Stimulated activated CD8-positive, alpha-beta memory T cell treated with anti-CD3 and anti-CD28 coated beads, Interleukin-12 subunit alpha, Interleukin-12 subunit beta, amount 100 ng/mL, for 24 hours (primary cell): ENCODE measurements around the gene CREB5.

Source experiments
- DNase-seq: peaks from one replicate; pipeline ENCODE4 v3.0.0-alpha.2; 2020; ENCODE audit errors: extremely low read depth

Gene CREB5

DNA sequence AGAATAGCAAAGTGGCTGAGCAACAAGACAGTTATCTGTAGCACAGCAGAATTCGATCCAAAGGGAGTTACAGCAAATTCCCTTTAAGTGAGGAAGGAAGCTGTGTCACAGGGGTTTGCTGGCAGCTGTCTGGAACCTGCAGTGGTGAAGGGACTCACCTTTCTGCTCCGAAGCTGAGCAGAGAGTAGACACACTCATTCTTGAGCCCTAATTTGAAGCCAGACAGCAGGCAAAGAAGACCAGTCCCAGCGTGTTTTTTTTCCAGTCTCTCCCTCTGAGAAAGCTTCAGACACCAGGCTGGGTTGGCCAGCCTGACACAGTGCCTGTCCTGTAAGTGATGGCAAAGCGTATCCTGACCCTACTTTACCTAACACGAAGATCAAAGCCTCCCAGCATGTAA is 335.1 kb downstream of the CREB5 start:
- no peak for DNase-seq

DNA sequence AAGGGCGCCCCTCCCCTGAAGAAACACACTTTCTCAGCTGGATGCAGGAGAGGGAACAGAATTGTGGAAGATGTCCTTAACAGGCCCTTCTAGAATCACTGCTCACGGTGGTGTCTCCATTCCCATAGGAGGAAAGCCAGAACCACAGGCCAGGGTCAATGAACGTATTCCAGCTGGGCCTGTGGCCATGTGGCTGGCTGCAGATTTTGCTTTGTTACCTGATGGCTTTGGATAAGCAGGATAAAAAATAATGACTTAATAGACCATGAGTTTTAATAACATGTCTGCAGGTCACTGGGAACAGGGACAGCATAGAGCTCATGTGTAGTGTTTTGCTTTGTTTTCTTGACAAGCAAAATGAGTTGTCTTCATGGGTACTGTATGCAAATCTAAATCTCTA is 335.5 kb downstream of the CREB5 start:
- DNase-seq, result no peak

GRCh38 chr7:28748346-28748745 is 336.0 kb downstream of the CREB5 start:
- no peak for DNase-seq

DNA sequence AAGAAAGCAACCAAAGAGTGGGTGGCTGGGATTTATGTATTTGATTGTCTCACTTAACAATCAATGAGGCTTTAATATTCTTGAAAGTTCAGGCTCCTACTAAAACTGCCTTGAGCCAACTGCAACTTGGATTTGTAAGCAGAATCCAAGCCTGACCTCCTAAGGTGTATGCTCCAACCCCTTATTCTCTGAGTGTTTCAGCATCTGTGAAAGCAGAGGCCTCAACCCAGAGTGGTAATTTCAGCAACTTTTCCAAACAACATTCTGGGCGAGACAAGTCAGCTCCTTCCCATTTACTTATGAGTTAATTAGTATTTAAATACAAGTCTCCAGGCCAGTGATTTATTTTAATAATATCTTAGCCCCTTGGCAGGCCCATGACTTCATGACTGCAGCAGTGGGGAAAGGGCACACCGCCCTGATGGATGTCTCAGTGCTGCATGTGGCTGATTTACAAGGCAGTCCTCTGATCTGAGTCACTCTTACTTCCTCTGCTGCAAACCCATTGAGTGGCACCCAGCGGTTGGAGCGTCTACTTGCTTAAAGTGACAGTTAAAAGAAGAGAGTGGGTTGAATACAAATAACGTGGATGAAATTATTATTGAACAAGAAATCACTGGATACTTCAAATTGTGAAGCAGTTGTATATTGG is 336.7 kb downstream of the CREB5 start:
- DNase-seq, result no peak

DNA sequence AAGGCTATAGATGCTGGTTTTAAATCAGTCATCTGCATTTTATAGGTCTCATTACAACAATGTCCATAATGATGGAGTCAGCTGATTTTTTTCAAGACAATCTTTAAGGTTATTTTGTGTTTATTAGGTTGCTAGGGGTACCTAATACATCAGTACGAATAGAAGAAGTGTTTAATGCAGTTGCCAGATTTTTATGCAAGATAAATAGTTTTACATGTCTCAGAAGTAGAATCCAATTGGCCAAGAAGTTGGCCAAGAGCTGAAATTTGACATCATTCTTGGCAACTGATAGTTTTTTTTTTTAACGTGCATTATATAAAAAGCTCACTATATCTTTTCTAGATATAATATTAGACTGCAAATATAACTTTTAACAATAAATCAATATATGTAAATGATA is 337.3 kb downstream of the CREB5 start:
- no peak for DNase-seq

GRCh38 chr7:28750981-28751380 is 338.7 kb downstream of the CREB5 start:
- DNase-seq, result no peak

- no peak for DNase-seq
These were observed 341.3 kb downstream of the CREB5 start for GRCh38 chr7:28753613-28754012.

GRCh38 chr7:28754027-28754426 is 341.7 kb downstream of the CREB5 start:
- no peak for DNase-seq

- DNase-seq, result no peak
These were observed 342.1 kb downstream of the CREB5 start for GRCh38 chr7:28754447-28754846.

GRCh38 chr7:28755255-28755654 is 342.9 kb downstream of the CREB5 start:
- DNase-seq, result no peak

DNA sequence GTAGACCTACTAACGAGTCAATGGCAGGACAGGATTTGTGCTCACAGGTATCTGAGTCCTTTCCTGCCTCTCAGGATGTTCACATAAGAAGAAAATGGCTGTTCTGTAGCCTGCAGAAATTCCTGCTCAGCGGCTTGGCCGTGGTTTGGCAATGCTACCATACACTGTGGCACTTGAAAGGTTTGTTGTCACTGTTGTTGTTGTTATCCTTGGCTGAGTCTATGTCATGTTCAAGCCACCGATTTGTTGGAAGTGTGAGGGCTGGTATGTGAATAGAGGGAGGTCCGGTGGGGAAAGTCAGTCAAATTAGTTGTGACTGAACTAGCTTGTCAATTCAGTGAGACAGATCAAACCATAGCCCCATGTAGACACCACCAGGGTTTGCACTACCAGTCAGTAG is 345.9 kb downstream of the CREB5 start:
- no peak for DNase-seq

GRCh38 chr7:28759475-28759971 is 347.2 kb downstream of the CREB5 start:
- no peak for DNase-seq

- DNase-seq, result no peak
These were observed 349.2 kb downstream of the CREB5 start for GRCh38 chr7:28761505-28761904.

DNA sequence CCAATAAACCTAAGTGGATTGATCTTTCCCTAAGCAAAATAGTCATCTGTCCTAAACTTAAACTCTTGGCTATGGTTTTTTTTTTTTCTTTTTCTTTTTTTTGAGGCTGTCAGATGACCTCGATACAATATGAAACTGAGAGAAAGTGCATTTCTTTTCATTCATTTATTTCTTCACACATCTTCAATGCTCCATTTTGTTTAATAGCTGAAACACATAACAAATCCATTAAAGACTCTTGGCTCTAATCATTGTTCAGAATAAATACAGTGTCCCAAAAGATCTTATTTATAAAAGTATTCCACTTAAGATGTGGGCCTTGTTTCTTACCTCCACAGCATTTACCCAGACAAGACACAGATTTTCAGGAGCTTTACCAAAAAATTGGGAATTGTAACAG is 350.3 kb downstream of the CREB5 start:
- DNase-seq, result no peak

- no peak for DNase-seq
These were observed 354.0 kb downstream of the CREB5 start for GRCh38 chr7:28766359-28766758.

DNA sequence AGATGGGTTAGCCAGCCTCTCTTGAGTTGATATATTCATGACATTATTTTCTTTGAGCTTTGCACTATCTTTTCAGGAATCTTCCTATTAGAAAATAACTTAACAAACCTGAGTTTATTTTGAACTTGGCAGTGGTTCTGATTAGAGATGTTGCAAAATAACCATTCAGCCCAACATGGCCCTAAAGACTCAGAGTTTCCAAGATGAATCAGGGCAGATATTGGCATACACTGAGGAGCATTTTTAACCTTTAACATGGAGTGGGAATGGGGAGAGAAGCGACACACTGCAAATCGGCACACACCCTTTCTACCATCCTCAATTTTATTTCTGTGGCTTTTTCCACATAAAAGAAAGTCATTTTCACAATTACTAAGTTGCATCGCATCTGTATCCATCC is 355.0 kb downstream of the CREB5 start:
- no peak for DNase-seq

GRCh38 chr7:28768577-28769147 is 356.3 kb downstream of the CREB5 start:
- no peak for DNase-seq

GRCh38 chr7:28771906-28772622 is 359.7 kb downstream of the CREB5 start:
- no peak for DNase-seq

- DNase-seq, result no peak
These were observed 361.3 kb downstream of the CREB5 start for GRCh38 chr7:28773423-28774145.

DNA sequence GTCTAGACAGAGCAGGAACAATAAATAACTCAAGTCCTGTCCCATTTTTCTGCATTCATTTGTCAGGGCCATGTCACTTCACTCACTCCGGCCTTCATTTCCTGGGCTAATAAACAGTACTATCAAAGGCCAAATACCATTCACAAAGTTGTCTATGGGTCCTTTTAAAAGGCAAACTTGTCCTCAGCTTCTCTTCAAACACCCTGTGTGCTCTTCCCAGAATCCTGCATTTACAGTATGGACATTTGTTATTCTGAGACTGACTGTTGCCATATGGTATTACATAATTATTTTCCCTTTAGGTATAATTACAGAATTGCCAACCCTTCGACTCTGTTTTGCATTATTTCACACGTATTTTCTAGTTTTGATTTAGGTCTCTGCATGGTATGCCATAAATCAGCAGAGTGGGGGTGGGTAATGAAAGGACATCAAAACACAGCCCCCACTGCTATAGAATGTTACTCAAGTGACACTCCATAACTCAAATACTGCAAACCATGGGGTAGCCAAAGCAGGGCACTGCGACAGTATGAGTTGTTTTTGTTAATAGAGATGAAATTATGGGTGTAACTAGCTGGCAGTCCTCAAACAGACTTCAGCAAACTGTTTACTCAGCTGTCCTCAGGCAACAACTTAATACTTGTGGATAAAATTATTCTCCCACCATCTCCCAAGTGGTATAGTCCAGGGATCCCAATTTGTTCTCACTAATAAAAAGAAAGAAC is 362.1 kb downstream of the CREB5 start:
- DNase-seq, result no peak

GRCh38 chr7:28776463-28777157 is 364.3 kb downstream of the CREB5 start:
- DNase-seq, result no peak
